Suprapubic skin (tissue), 4 donors: ENCODE data around the gene ARHGEF17. TPM values are rescaled to one million over a fixed set of nuclear protein-coding genes. Genes with fewer than 3 reads are reported as not detected.

Source experiments
- DNase-seq, 2 donors: peaks; one replicate each; pipeline ENCODE4 v3.0.0-alpha.2; 2019; ENCODE audit warnings: low spot score in 2 of 2
- H3K27ac ChIP-seq: fragments of 200-600 bp; sonication (generic); one replicate; pipeline ENCODE4 v1.5.1; 2019
- H3K27me3 ChIP-seq: fragments of 200-600 bp; sonication (generic); one replicate; pipeline ENCODE4 v1.5.1; 2019
- H3K36me3 ChIP-seq: fragments of 200-600 bp; sonication (generic); one replicate; pipeline ENCODE4 v1.5.1; 2019
- H3K4me1 ChIP-seq: fragments of 200-600 bp; sonication (generic); one replicate; pipeline ENCODE4 v1.5.1; 2019
- H3K4me3 ChIP-seq: fragments of 200-600 bp; sonication (generic); one replicate; pipeline ENCODE4 v1.5.1; 2019; ENCODE audit warnings: mild to moderate bottlenecking
- H3K9me3 ChIP-seq: fragments of 200-600 bp; sonication (generic); one replicate; pipeline ENCODE4 v1.5.1; 2019
- CTCF ChIP-seq, 2 donors: fragments of 200-600 bp in 1 of 2; fragments of 450-650 bp in 1 of 2; sonication (generic) in 1 of 2; IDR thresholded peaks; one replicate each; pipeline ENCODE4 v1.5.1; 2016 to 2019; ENCODE audit warnings: antibody characterized with exemption in 2 of 2, mild to moderate bottlenecking in 1 of 2, moderate library complexity in 1 of 2
- EP300 ChIP-seq: sonication (generic); formaldehyde crosslinking; IDR thresholded peaks from one replicate; pipeline ENCODE4 v1.6.1; 2017; ENCODE audit warnings: antibody characterized with exemption
- POLR2A ChIP-seq, 2 donors: fragments of 450-650 bp; IDR thresholded peaks; one replicate each; pipeline ENCODE4 v1.6.1; 2017; ENCODE audit warnings: antibody characterized with exemption in 2 of 2, mild to moderate bottlenecking in 2 of 2, moderate library complexity in 2 of 2
- POLR2AphosphoS5 ChIP-seq, 3 donors: sonication (generic); formaldehyde crosslinking; IDR thresholded peaks; one replicate each; pipeline ENCODE4 v1.6.1; 2017; ENCODE audit warnings: antibody characterized with exemption in 3 of 3
- WGBS: methylation state at CpG from one replicate; pipeline ENCODE4 v1.1.5; 2018; 5-methylcytosine and 5-hydroxymethylcytosine counted together
- total RNA-seq, 4 donors: library from RNA; depleted of rRNA; stranded (reverse); fragments of >200 nt; gene quantifications; one replicate each; pipeline ENCODE4 v1.1.0, GENCODE V29; 2016

The ARHGEF17 gene
- total RNA-seq, 4 donors from 2014 or later: 8.3 to 25.0 (median 9.7) TPM

DNA sequence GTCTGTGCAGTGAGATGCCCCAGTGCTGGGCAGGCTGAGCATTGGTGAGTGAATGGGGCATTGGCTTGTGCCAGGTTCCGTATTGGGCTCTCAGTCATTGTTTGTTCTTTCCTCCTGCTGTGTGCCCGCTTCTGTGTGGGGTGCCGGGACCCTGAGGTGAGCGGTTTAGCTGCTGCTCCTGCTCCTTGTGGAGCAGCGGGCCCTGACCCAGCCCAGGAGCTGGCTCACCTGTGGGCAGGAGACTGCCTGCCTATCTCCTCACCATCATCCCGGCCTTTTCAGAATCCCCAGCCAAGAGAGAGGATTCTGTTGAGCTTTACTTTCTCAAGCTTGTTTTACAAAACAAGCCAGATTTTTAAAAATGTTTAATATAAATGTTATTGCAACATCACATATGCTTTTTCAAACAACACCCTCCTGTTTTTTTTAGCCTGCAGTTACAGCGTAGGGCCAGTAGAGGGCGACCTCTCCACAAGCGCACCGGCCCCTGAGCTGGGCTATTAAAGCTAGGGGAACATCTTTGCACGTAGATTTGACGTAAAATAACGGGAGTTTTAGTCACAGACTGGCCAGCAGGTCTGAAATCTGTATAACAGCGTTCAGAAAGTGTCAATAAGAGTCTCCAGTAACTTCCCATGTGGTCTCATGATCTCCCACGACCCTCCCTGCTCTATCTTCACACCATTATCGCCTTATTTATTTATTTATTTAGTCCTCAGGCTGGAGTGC lies 43.0 kb downstream of the ARHGEF17 start:
- WGBS: 23% methylated on average over 16 of the region's 16 CpGs
- peak; percentile 96 to 98 for TF ChIP-seq CTCF (IDR thresholded peaks at IDR 0.05)
- no peak for TF ChIP-seq POLR2AphosphoS5 (IDR thresholded peaks at IDR 0.05)
- TF ChIP-seq POLR2A (IDR thresholded peaks at IDR 0.05): no peak
- peaks cover 9% of the 10 kb centered on the region for H3K4me1 ChIP-seq
- no peak overlapping the region for H3K4me3 ChIP-seq
- H3K36me3 ChIP-seq: peaks cover 8% of the 10 kb centered on the region
- no peaks in the 10 kb centered on the region for H3K9me3 ChIP-seq
- H3K27ac ChIP-seq: no peak overlapping the region
- no peak for DNase-seq
- no peaks in the 10 kb centered on the region for H3K27me3 ChIP-seq

DNA sequence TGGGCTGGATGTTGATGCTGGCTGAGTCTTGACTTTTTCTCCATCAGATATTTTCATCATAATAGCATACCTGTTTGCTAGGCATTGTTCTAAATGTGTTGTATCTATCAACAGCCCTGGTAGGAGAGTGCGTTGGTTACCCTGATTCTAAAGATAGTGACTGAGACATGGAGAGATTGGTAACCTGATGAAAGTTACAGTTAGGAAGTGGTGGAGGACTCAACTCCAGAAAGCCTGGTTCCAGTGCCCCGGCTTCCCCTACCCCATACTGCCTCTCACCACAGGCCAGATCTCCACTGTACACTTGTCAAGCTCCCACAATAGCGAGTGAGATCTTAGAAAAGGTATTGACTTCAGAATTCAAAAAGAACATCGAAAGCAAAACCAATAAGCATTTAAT lies 45.3 kb downstream of the ARHGEF17 start:
- H3K36me3 ChIP-seq: peaks cover 10% of the 10 kb centered on the region
- 81% methylated on average over 4 of the region's 4 CpGs for WGBS
- no peaks in the 10 kb centered on the region for H3K27me3 ChIP-seq
- DNase-seq: no peak
- TF ChIP-seq POLR2AphosphoS5 (IDR thresholded peaks at IDR 0.05): no peak
- no peak for TF ChIP-seq CTCF (IDR thresholded peaks at IDR 0.05)
- TF ChIP-seq POLR2A (IDR thresholded peaks at IDR 0.05): no peak
- TF ChIP-seq EP300: no peak
- no peaks in the 10 kb centered on the region for H3K9me3 ChIP-seq
- H3K4me1 ChIP-seq: peaks cover 9% of the 10 kb centered on the region
- no peak overlapping the region for H3K4me3 ChIP-seq
- no peak overlapping the region for H3K27ac ChIP-seq

- Histone ChIP-seq H3K9me3 (no peaks in the 10 kb centered on the region), H3K4me3 (no peak overlapping the region), H3K4me1 (peaks cover 9% of the 10 kb centered on the region), H3K27ac (no peak overlapping the region), H3K27me3 (no peaks in the 10 kb centered on the region), H3K36me3 (peaks cover 14% of the 10 kb centered on the region)
- TF ChIP-seq EP300: no peak
- TF ChIP-seq POLR2A (IDR thresholded peaks at IDR 0.05): no peak
- no peak for TF ChIP-seq POLR2AphosphoS5 (IDR thresholded peaks at IDR 0.05)
- TF ChIP-seq CTCF (IDR thresholded peaks at IDR 0.05): no peak
- 88% methylated on average over 4 of the region's 4 CpGs for WGBS
- no peak for DNase-seq
Measured at GRCh38 chr11:73355109-73355508, 47.0 kb downstream of the ARHGEF17 start.

DNA sequence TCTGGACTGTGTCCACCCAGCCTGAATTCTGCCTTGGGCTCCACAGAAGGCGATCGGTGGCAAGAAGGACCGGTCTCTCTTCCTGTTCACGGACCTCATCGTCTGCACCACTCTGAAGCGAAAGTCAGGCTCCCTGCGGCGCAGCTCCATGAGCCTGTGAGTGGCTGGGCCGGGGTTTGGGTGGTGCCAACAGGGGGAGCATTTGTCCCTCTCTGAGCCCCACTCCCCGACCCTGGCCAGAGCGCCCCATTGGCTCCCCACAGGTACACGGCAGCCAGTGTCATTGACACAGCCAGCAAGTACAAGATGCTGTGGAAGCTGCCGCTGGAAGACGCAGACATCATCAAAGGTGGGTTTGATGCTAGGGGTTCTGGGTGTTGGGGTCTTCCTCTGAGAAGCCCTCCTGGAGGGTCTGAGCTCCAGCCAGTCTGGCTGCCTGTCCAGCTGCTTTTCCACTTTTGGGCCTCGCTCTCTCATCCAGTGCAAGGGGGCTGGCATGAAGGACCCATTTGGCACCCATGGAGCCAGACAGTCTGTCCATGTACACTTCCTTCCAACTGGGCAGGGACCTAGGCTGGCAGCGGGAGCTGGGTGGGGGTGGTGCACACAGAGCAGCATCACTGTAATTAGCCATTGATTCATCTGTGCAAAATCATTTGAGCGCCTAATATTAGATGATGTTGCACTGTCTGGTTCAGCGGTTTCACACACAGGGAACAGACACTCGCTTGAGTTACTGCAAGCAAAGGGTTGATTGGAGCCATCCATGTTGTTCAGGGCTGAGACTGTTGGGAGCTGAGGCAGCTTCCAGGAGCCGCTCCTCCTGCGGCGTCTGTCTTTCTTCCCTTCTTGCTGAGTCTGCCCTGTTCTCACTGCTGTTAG lies 49.1 kb downstream of the ARHGEF17 start:
- Histone ChIP-seq H3K27me3 (no peaks in the 10 kb centered on the region), H3K4me1 (no peaks in the 10 kb centered on the region), H3K36me3 (peaks cover 30% of the 10 kb centered on the region), H3K9me3 (no peaks in the 10 kb centered on the region), H3K4me3 (no peak overlapping the region), H3K27ac (no peak overlapping the region)
- DNase-seq: no peak
- TF ChIP-seq POLR2AphosphoS5 (IDR thresholded peaks at IDR 0.05): no peak
- TF ChIP-seq POLR2A (IDR thresholded peaks at IDR 0.05): no peak
- TF ChIP-seq EP300: no peak
- no peak for TF ChIP-seq CTCF (IDR thresholded peaks at IDR 0.05)
- 87% methylated on average over 17 of the region's 22 CpGs for WGBS

GRCh38 chr11:73358071-73358470 lies 50.0 kb downstream of the ARHGEF17 start:
- TF ChIP-seq POLR2A (IDR thresholded peaks at IDR 0.05) (no peak), EP300 (no peak), POLR2AphosphoS5 (IDR thresholded peaks at IDR 0.05) (no peak), CTCF (IDR thresholded peaks at IDR 0.05) (no peak)
- Histone ChIP-seq H3K4me1 (no peaks in the 10 kb centered on the region), H3K4me3 (no peak overlapping the region), H3K36me3 (peaks cover 37% of the 10 kb centered on the region), H3K9me3 (no peaks in the 10 kb centered on the region), H3K27ac (no peak overlapping the region), H3K27me3 (no peaks in the 10 kb centered on the region)
- WGBS: 85% methylated on average over 5 of the region's 5 CpGs
- no peak for DNase-seq
